Cardiac fibroblast (primary cell): ENCODE measurements around the gene STK17B.

Experiments
- DNase-seq, 2 donors: peaks; one replicate each; pipeline versions ENCODE4 v3.0.0 to v3.0.0-alpha.2; 2010; ENCODE audit warnings: low read depth in 2 of 2
- H3K4me3 ChIP-seq, 2 donors: replicated peaks in 1 of 2; 1 replicate in 1 of 2; 2 replicates in 1 of 2; pipeline ENCODE4 v1.5.1; 2011; ENCODE audit warnings: low read depth in 2 of 2, low read length in 2 of 2, mild to moderate bottlenecking in 2 of 2, moderate library complexity in 1 of 2
- CTCF ChIP-seq: IDR thresholded peaks from one replicate; pipeline ENCODE4 v1.5.1; 2011; ENCODE audit warnings: low read depth, mild to moderate bottlenecking, low read length, inconsistent platforms

Gene STK17B

GRCh38 chr2:196184921-196185320 lies 13.5 kb upstream of the STK17B start:
- TF ChIP-seq CTCF, result no peak
- no peak overlapping the region for H3K4me3 ChIP-seq
- no peak for DNase-seq

GRCh38 chr2:196183528-196184231 lies 12.3 kb upstream of the STK17B start:
- H3K4me3 ChIP-seq, result no peak overlapping the region
- no peak for DNase-seq
- TF ChIP-seq CTCF, result no peak

GRCh38 chr2:196183172-196183473 lies 11.7 kb upstream of the STK17B start:
- H3K4me3 ChIP-seq, result no peak overlapping the region
- no peak for TF ChIP-seq CTCF

DNA sequence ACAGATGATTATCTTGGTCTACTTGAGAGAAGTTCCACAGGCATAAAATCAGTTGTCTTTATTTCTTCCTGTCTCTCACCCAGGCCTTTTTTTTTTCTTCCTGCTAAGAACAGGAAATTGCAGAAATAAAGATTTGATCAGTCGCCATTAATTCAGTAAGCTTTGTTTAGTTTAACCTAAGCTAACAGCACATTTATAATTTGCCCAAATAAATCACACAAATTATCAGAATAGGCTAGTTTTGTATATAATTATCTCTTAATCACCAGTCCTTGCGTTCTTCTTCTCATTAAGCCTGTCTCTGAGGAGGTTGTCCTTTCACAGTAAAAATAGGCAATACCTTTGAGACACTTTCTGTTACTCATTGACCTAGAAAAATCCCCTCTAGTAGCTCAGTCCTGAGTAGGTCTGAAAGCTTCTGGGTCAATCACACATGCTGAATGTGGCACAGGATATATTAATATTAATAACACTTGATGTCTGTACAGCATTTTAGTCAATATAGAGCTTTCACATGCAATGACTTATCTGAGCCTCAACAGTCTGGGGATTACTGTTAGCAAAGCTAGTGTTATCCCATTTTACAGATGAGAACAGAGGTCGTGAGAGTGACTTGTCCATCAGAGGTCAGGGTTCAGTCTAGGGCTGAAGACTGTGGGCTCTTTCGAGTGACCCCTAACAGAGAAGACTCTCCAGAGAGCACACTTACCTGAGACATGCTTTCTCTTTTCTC lies 11.2 kb upstream of the STK17B start:
- no peak for DNase-seq
- no peak overlapping the region for H3K4me3 ChIP-seq
- TF ChIP-seq CTCF, result no peak

More at GRCh38 chr2:196183172-196183473, 11.7 kb upstream of the STK17B start:
- no peak for DNase-seq

- TF ChIP-seq CTCF, result no peak
- H3K4me3 ChIP-seq, result no peak overlapping the region
- no peak for DNase-seq
Observed at GRCh38 chr2:196181484-196181883, 10.1 kb upstream of the STK17B start.

GRCh38 chr2:196177124-196177523 lies 5.7 kb upstream of the STK17B start:
- no peak for TF ChIP-seq CTCF
- no peak for DNase-seq
- H3K4me3 ChIP-seq, result no peak overlapping the region
